HCT116 (cell line): ENCODE results near the gene MRPL37. TPM values are rescaled to one million over a fixed set of nuclear protein-coding genes. Genes with fewer than 3 reads are reported as not detected.

Experiments used
- ATAC-seq: fragments of 200-7000 bp; cut with Tn5 transposase; 2 replicates; pipeline ENCODE4 v1.9.1; 2020; ENCODE audit warnings: mild to moderate bottlenecking, moderate library complexity
- BruUV-seq: library from RNA; stranded (reverse); fragments of 400-500 nt; replicated peaks from 2 replicates; lab custom pipeline; 2021; lab: Mats Ljungman, UMichigan
- CTCF ChIA-PET: fragments of 300-600 bp; sonication (Branson Sonifier 250); formaldehyde crosslinking; loops from one replicate; lab custom pipeline; 2021; ENCODE audit warnings: antibody characterized with exemption; lab: Charles Lee
- POLR2A ChIA-PET: fragments of 300-600, 350-600 bp; sonication (Branson Sonifier 250); formaldehyde crosslinking; loops from one replicate; lab custom pipeline; 2021; ENCODE audit warnings: antibody characterized with exemption; lab: Charles Lee
- RAD21 ChIA-PET, 2 experiments: fragments of 300-600 bp; sonication (Branson Sonifier 250); formaldehyde crosslinking; loops; one replicate each; lab custom pipeline; 2023; ENCODE audit warnings: low total read pairs in 2 of 2; ENCODE audit not compliant: uncharacterized antibody in 2 of 2, unreplicated experiment in 2 of 2, low non-redundant PET in 1 of 2; lab: Charles Lee
- DNase-seq: peaks from one replicate; pipeline ENCODE4 v3.0.0-alpha.2; 2010; ENCODE audit warnings: low read depth, low spot score
- H2AFZ ChIP-seq: fragments of 200-600 bp; shearing (Covaris generic), sonication (generic); 2 replicates; pipeline ENCODE4 v1.6.1; 2017; ENCODE audit warnings: low read depth, mixed run types, mixed read lengths, antibody characterized with exemption, low read length; ENCODE audit not compliant: poor library complexity, severe bottlenecking
- H3K27ac ChIP-seq: 2 replicates; pipeline ENCODE4 v1.5.1; 2012; ENCODE audit warnings: low read depth, low read length
- H3K27me3 ChIP-seq: fragments of 200-600 bp; sonication (generic); 2 replicates; pipeline ENCODE4 v1.6.1; 2016; ENCODE audit warnings: mixed run types, low read length, mixed read lengths; ENCODE audit not compliant: insufficient read depth
- H3K36me3 ChIP-seq, 2 experiments: fragments of 200-500 bp in 1 of 2; fragments of 200-600 bp in 1 of 2; sonication (Bioruptor generic) in 1 of 2; sonication (generic) in 1 of 2; 2 replicates each; pipeline versions ENCODE4 v1.5.1 to v1.6.1; 2014 to 2016; ENCODE audit warnings: low read length in 2 of 2, inconsistent platforms in 1 of 2, mixed read lengths in 1 of 2, mixed run types in 1 of 2; ENCODE audit not compliant: insufficient read depth in 2 of 2, control insufficient read depth in 1 of 2
- H3K4me1 ChIP-seq, 2 experiments: fragments of 200-600 bp in 1 of 2; sonication (generic) in 1 of 2; 2 replicates each; pipeline versions ENCODE4 v1.5.1 to v1.6.1; 2012 to 2017; ENCODE audit warnings: low read length in 2 of 2, inconsistent platforms in 1 of 2, mild to moderate bottlenecking in 1 of 2, mixed read lengths in 1 of 2, mixed run types in 1 of 2, moderate library complexity in 1 of 2; ENCODE audit not compliant: insufficient read depth in 2 of 2, control insufficient read depth in 1 of 2
- H3K4me2 ChIP-seq: fragments of 200-600 bp; sonication (generic); 2 replicates; pipeline ENCODE4 v1.6.1; 2017; ENCODE audit warnings: mixed run types, low read length, mixed read lengths
- H3K4me3 ChIP-seq, 2 experiments: fragments of 200-600 bp in 1 of 2; sonication (generic) in 1 of 2; replicated peaks in 1 of 2; 2 replicates each; pipeline ENCODE4 v1.5.1; 2011 to 2016; ENCODE audit warnings: low read length in 2 of 2, control low read depth in 1 of 2, low read depth in 1 of 2, mild to moderate bottlenecking in 1 of 2, mixed read lengths in 1 of 2, mixed run types in 1 of 2
- H3K79me2 ChIP-seq: fragments of 200-600 bp; sonication (generic); 2 replicates; pipeline ENCODE4 v1.6.1; 2017; ENCODE audit warnings: mild to moderate bottlenecking, mixed run types, low read length, moderate library complexity, mixed read lengths; ENCODE audit not compliant: insufficient read depth
- H3K9ac ChIP-seq: fragments of 200-600 bp; sonication (generic); 2 replicates; pipeline ENCODE4 v1.6.1; 2016; ENCODE audit warnings: low read length, mixed read lengths
- H3K9me2 ChIP-seq: fragments of 200-600 bp; sonication (generic), shearing (Covaris generic); 2 replicates; pipeline ENCODE4 v1.6.1; 2017; ENCODE audit warnings: mixed run types, mild to moderate bottlenecking, moderate library complexity; ENCODE audit not compliant: insufficient read depth
- H3K9me3 ChIP-seq, 2 experiments: fragments of 200-500 bp in 1 of 2; fragments of 200-600 bp in 1 of 2; sonication (Bioruptor generic) in 1 of 2; sonication (generic) in 1 of 2; 2 replicates each; pipeline ENCODE4 v1.6.1; 2014 to 2017; ENCODE audit warnings: low read length in 2 of 2, mixed read lengths in 2 of 2, inconsistent platforms in 1 of 2, low read depth in 1 of 2, mild to moderate bottlenecking in 1 of 2, mixed run types in 1 of 2, moderate library complexity in 1 of 2; ENCODE audit not compliant: control insufficient read depth in 1 of 2, insufficient read depth in 1 of 2
- H4K20me1 ChIP-seq: fragments of 200-600 bp; sonication (generic), shearing (Covaris generic); 2 replicates; pipeline ENCODE4 v1.6.1; 2017; ENCODE audit warnings: mixed run types, mild to moderate bottlenecking, moderate library complexity; ENCODE audit not compliant: insufficient read depth
- CEBPB ChIP-seq: IDR thresholded peaks from 2 replicates; pipeline ENCODE4 v1.6.1; 2012; ENCODE audit warnings: low read depth
- ELF1 ChIP-seq: IDR thresholded peaks from 2 replicates; pipeline ENCODE4 v1.6.1; 2012; ENCODE audit warnings: low read depth, borderline replicate concordance
- EZH2phosphoT487 ChIP-seq: fragments of 200-600 bp; IDR thresholded peaks from 2 replicates; pipeline ENCODE4 v1.6.1; 2018; ENCODE audit warnings: antibody characterized with exemption, borderline replicate concordance
- POLR2A ChIP-seq: IDR thresholded peaks from 2 replicates; pipeline ENCODE4 v1.7.0; 2011; ENCODE audit warnings: borderline replicate concordance; ENCODE audit not compliant: insufficient read depth, insufficient read length; ENCODE audit errors: extremely low read depth
- POLR2AphosphoS5 ChIP-seq: IDR thresholded peaks from 2 replicates; pipeline ENCODE4 v1.6.1; 2011; ENCODE audit warnings: mild to moderate bottlenecking, low read depth, low read length, moderate library complexity
- SIN3A ChIP-seq: IDR thresholded peaks from 2 replicates; pipeline ENCODE4 v1.6.1; 2012; ENCODE audit warnings: low read depth
- YY1 ChIP-seq: IDR thresholded peaks from 2 replicates; pipeline ENCODE4 v1.6.1; 2011; ENCODE audit warnings: low read length, low read depth, moderate library complexity, mild to moderate bottlenecking; ENCODE audit not compliant: insufficient replicate concordance; ENCODE audit errors: extremely low read depth
- ZBTB33 ChIP-seq: IDR thresholded peaks from 2 replicates; pipeline ENCODE4 v1.6.1; 2011; ENCODE audit warnings: mild to moderate bottlenecking, low read length, moderate library complexity; ENCODE audit not compliant: insufficient replicate concordance; ENCODE audit errors: extremely low read depth
- ZFX ChIP-seq: fragments of 450-650 bp; IDR thresholded peaks from 2 replicates; pipeline ENCODE4 v1.6.1; 2017
- intact Hi-C: fragments of 100-400 bp; cut with micrococcal nuclease; formaldehyde crosslinking; loops from 2 replicates; pipeline ENCODE4 v1.10.0; 2022
- total RNA-seq: library from RNA; stranded (reverse); gene quantifications from one replicate; pipeline ENCODE4 v1.2.1, GENCODE V29; 2021; ENCODE audit not compliant: unreplicated experiment
- TF ChIP-seq, protein P1 (sequence below), 3 experiments: fragments of 200-600 bp in 1 of 3; sonication (generic) in 1 of 3; IDR thresholded peaks in 2 of 3; conservative IDR thresholded peaks in 1 of 3; 2 replicates each; pipeline ENCODE4 v1.5.1; 2012 to 2017; ENCODE audit warnings: low read depth in 2 of 3, low read length in 2 of 3, antibody characterized with exemption in 1 of 3, borderline replicate concordance in 1 of 3, control low read depth in 1 of 3, mild to moderate bottlenecking in 1 of 3, mixed read lengths in 1 of 3, mixed run types in 1 of 3, moderate library complexity in 1 of 3; ENCODE audit not compliant: insufficient read depth in 1 of 3
- TF ChIP-seq, protein P2 (sequence below): IDR thresholded peaks from 2 replicates; pipeline ENCODE4 v1.6.1; 2012
- TF ChIP-seq, protein P3 (sequence below): IDR thresholded peaks from 2 replicates; pipeline ENCODE4 v1.6.1; 2012
- TF ChIP-seq, protein P4 (sequence below): IDR thresholded peaks from 2 replicates; pipeline ENCODE4 v1.6.1; 2012; ENCODE audit warnings: low read depth

MRPL37 gene
- total RNA-seq, 1 experiment from 2014 or later, result 132 TPM

DNA sequence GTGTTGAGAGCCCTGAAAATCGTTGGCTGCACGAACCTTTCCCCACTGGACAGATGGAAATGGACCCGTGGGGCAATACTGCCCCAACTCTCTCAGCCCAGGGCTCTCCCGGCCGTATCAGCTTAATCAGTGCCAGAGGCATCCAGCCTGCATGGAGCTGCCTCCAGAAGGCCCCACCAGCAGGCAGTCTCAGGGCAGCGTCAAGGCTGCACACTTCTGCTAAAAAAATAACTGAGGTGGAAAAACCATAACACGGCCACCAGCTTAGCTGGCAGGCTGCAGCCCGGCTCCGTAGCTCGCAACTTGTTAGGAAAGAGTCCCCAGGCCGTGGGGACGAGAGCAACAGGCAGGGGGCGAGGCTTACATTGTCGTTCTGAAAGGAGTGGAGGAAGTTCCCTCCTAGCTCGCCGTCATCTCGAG lies 27.9 kb downstream of the MRPL37 start:
- intact Hi-C loops, result no loop called here
- Histone ChIP-seq H3K79me2 (no peaks in the 10 kb centered on the region), H3K9ac (no peak overlapping the region), H4K20me1 (no peaks in the 10 kb centered on the region), H3K4me1 (peaks cover 23 to 37% of the 10 kb centered on the region in 2 experiments), H3K9me2 (no peaks in the 10 kb centered on the region), H3K27me3 (no peaks in the 10 kb centered on the region), H2AFZ (no peak overlapping the region), H3K9me3 (no peaks in the 10 kb centered on the region), H3K27ac (0 out of 2 replicates have a peak overlapping the region, but pooled peaks have one; percentile 26), H3K36me3 (no peaks in the 10 kb centered on the region), H3K4me3 (no peak overlapping the region), H3K4me2 (peak overlapping the region; percentile 66; the same call in 1 of the 2 replicates)
- BruUV-seq, result no TSS peak
- RAD21 ChIA-PET, result no interaction called here
- ATAC-seq (no peak), DNase-seq (no peak)
- CTCF ChIA-PET, result interaction anchor here (0.6 to 1.2 kb wide), 2 partner anchors 19 to 141 kb away, joined by 3 to 4 read pairs; no protein-coding TSS in a partner anchor
- POLR2A ChIA-PET, result no interaction called here
- TF ChIP-seq, protein P1, sequence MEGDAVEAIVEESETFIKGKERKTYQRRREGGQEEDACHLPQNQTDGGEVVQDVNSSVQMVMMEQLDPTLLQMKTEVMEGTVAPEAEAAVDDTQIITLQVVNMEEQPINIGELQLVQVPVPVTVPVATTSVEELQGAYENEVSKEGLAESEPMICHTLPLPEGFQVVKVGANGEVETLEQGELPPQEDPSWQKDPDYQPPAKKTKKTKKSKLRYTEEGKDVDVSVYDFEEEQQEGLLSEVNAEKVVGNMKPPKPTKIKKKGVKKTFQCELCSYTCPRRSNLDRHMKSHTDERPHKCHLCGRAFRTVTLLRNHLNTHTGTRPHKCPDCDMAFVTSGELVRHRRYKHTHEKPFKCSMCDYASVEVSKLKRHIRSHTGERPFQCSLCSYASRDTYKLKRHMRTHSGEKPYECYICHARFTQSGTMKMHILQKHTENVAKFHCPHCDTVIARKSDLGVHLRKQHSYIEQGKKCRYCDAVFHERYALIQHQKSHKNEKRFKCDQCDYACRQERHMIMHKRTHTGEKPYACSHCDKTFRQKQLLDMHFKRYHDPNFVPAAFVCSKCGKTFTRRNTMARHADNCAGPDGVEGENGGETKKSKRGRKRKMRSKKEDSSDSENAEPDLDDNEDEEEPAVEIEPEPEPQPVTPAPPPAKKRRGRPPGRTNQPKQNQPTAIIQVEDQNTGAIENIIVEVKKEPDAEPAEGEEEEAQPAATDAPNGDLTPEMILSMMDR (IDR thresholded peaks at IDR 0.05 in 2 of 3, conservative IDR thresholded peaks at IDR 0.05 in 1 of 3; ENCODE audit: borderline replicate concordance in 1 of 3, insufficient read depth in 1 of 3, low read depth in 2 of 3, low read length in 2 of 3), result no peak
- TF ChIP-seq SIN3A (no peak), POLR2AphosphoS5 (no peak), CEBPB (no peak), ZFX (no peak), YY1 (no peak), ZBTB33 (no peak), POLR2A (no peak), ELF1 (no peak), EZH2phosphoT487 (no peak)
- TF ChIP-seq, protein P2, sequence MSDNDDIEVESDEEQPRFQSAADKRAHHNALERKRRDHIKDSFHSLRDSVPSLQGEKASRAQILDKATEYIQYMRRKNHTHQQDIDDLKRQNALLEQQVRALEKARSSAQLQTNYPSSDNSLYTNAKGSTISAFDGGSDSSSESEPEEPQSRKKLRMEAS, result no peak
- TF ChIP-seq, protein P3, sequence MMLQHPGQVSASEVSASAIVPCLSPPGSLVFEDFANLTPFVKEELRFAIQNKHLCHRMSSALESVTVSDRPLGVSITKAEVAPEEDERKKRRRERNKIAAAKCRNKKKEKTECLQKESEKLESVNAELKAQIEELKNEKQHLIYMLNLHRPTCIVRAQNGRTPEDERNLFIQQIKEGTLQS, result no peak
- TF ChIP-seq, protein P4, sequence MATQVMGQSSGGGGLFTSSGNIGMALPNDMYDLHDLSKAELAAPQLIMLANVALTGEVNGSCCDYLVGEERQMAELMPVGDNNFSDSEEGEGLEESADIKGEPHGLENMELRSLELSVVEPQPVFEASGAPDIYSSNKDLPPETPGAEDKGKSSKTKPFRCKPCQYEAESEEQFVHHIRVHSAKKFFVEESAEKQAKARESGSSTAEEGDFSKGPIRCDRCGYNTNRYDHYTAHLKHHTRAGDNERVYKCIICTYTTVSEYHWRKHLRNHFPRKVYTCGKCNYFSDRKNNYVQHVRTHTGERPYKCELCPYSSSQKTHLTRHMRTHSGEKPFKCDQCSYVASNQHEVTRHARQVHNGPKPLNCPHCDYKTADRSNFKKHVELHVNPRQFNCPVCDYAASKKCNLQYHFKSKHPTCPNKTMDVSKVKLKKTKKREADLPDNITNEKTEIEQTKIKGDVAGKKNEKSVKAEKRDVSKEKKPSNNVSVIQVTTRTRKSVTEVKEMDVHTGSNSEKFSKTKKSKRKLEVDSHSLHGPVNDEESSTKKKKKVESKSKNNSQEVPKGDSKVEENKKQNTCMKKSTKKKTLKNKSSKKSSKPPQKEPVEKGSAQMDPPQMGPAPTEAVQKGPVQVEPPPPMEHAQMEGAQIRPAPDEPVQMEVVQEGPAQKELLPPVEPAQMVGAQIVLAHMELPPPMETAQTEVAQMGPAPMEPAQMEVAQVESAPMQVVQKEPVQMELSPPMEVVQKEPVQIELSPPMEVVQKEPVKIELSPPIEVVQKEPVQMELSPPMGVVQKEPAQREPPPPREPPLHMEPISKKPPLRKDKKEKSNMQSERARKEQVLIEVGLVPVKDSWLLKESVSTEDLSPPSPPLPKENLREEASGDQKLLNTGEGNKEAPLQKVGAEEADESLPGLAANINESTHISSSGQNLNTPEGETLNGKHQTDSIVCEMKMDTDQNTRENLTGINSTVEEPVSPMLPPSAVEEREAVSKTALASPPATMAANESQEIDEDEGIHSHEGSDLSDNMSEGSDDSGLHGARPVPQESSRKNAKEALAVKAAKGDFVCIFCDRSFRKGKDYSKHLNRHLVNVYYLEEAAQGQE, result no peak
